GM12873 (cell line): Measurements from ENCODE around the gene RIPOR1.

Experiments
- TF ChIP-seq, protein P1 (sequence below): IDR thresholded peaks from 2 replicates; pipeline ENCODE4 v1.5.1; 2012; ENCODE audit warnings: low read depth, mild to moderate bottlenecking, moderate library complexity, low read length, control low read depth; ENCODE audit not compliant: insufficient read depth; ENCODE audit errors: missing control alignments

Gene RIPOR1, protein sequence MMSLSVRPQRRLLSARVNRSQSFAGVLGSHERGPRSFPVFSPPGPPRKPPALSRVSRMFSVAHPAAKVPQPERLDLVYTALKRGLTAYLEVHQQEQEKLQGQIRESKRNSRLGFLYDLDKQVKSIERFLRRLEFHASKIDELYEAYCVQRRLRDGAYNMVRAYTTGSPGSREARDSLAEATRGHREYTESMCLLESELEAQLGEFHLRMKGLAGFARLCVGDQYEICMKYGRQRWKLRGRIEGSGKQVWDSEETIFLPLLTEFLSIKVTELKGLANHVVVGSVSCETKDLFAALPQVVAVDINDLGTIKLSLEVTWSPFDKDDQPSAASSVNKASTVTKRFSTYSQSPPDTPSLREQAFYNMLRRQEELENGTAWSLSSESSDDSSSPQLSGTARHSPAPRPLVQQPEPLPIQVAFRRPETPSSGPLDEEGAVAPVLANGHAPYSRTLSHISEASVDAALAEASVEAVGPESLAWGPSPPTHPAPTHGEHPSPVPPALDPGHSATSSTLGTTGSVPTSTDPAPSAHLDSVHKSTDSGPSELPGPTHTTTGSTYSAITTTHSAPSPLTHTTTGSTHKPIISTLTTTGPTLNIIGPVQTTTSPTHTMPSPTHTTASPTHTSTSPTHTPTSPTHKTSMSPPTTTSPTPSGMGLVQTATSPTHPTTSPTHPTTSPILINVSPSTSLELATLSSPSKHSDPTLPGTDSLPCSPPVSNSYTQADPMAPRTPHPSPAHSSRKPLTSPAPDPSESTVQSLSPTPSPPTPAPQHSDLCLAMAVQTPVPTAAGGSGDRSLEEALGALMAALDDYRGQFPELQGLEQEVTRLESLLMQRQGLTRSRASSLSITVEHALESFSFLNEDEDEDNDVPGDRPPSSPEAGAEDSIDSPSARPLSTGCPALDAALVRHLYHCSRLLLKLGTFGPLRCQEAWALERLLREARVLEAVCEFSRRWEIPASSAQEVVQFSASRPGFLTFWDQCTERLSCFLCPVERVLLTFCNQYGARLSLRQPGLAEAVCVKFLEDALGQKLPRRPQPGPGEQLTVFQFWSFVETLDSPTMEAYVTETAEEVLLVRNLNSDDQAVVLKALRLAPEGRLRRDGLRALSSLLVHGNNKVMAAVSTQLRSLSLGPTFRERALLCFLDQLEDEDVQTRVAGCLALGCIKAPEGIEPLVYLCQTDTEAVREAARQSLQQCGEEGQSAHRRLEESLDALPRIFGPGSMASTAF

DNA sequence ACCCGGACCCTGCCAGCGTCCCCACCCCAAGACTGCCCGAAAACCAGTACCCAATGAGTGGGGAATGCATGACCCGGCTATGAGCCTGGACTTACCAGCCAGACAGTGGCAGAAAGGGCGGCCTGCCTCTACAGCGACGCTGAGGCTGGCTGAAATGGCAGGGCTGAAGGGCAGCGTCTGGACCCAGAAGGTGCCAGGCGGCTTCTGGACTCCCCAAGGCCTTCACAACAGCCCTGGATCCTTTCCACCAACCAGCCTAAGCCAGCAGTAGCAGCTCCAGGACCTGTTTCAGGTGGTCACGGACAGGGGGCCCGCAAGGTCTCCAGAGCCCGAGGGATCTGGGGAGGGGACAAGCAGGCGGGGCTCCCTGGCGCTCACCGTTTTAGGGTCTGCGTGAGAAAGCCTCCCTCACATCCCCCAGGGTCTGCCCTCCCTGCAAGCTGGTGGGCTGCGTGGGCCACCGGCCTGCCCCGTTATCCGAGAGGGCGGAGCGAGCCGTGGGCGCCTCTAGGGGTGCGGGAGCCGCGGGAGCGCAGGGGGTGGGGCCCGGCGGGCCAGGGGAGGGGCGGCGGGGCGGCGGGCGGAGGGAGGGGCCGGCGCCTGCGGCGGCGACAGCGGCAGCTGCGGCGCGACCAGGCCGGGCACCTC lies at the start of gene RIPOR1:
Gene RIPOR1 (plus strand): TSS at position 608 of the 648 bp plus-strand sequence. CDS start 9,618 bp downstream, outside the sequence.
- TF ChIP-seq, protein P1, sequence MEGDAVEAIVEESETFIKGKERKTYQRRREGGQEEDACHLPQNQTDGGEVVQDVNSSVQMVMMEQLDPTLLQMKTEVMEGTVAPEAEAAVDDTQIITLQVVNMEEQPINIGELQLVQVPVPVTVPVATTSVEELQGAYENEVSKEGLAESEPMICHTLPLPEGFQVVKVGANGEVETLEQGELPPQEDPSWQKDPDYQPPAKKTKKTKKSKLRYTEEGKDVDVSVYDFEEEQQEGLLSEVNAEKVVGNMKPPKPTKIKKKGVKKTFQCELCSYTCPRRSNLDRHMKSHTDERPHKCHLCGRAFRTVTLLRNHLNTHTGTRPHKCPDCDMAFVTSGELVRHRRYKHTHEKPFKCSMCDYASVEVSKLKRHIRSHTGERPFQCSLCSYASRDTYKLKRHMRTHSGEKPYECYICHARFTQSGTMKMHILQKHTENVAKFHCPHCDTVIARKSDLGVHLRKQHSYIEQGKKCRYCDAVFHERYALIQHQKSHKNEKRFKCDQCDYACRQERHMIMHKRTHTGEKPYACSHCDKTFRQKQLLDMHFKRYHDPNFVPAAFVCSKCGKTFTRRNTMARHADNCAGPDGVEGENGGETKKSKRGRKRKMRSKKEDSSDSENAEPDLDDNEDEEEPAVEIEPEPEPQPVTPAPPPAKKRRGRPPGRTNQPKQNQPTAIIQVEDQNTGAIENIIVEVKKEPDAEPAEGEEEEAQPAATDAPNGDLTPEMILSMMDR: no peak

DNA sequence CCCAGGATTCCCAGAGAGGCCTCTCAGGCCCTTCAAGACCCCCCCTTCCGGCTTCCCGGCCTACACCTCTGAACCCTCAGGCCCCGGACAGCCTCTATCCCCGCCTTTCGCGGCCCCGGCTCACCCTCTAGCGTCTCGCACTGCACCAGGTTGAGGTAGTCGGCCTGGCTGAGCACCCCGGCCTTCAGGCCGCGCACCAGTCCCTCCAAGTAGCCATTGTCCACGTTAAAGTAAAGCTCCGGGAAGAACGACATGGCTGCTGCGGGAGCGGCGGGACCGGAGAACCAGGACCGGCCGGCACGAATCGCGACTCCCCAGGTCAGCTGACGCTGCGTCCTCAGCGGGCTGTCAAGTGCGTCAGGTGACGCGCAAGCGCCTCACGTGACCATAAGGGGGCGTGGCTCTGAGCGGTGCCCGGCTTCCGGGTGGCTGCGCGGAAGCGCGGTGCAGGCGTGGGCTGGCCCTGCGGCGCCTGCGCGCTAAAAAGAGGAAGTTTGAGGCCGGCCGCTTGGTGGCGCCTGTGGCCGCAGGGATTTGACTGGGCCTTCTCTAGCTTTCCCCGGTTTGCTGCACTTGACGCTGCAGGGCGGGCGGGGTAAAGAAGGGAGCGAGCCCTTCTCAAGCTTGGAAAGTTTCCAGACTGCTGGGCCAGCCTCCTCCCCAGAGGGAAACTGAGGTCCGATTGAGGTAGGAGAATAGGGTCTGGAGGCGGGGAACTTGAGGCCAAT lies 47.6 kb upstream of the RIPOR1 start, which contains the start of gene ATP6V0D1:
Gene ATP6V0D1 (minus strand): TSS at position 325 of the 728 bp plus-strand sequence. CDS start 71 bp downstream, at position 254.
- TF ChIP-seq, protein P1: peak; percentile 87

DNA sequence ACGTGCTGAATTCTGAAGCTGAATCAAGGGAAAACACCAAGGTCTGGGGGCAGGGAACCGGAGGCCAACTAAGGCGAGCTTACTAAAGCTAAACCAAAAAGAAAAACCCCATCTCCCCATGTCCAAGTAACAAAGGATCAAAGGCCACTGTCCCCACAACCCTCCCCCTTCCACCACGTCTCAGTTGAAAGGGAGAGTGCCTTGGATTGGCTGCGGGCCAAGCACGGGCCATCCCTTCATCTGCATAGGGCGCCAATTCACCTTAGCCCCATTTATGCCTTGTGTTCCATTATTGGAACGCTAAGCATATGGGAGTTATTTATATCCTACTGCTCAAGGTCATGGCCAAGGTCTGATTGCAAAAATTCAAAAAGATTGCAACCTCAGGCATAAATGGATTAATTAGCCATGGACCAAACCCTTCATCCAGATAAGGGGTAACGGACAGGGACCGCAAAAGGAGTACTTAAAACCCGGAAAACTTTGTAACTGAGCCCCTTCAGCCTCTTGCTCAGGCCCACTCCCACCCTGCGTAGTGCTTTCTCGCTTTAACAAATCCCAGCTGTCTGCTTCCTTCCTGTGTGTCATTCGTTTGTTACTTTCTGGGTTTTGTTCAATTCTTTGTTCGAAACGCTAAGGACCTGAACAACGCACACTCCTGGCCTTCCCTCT lies 46.9 kb upstream of the RIPOR1 start:
- TF ChIP-seq, protein P1: no peak

DNA sequence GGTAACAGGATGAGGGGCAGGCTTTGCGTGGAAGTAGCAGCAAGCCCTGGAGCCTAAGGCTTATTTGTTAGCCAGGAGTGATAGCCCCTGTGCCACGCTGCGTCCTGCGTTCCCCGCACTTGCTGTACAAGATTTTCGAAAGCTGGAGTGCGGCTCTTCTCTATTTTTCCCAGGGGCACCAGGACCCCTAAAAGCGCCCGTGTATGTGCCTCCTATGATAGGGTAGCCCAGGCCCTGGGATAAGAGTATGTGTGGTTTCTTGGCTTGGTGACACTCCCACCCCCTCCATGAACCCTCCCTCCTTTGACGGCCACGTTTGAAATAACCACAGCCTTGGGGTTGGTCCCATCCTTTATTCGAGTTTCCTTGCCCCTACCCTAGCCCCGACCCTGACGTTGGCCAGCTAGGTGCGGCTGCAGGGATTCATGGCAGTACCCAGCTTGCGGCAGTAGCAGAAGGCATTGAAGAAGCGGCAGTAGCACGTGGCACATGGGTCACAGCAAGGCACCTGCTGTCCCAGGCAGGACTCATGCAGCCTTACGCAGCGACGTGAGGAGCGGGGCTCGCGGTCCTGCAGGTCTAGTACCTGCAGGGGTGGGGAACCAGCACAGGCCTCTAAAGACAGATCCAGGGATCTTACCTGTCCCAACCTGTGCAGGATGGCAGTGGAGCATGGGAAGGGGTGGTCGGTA lies 46.2 kb upstream of the RIPOR1 start:
- TF ChIP-seq, protein P1: no peak

DNA sequence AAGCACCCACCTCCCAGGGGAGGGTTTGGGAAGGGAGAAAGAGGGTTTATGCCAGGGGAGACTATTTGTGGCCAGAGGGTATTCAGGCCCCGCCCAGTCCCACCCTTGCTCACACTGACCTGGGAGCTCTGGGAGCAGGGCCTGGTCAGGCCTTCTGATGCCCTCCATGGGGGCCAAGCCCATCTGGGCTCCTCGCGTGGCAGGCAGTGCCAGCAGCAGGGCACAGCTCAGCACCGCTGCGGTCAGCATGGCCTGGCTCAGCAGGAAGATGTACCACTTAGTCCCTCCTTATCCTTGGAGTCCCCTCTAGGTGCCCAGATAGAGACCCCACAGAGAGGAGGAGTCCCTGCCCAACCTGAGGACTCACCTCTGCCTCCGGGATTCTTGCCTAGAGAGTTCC lies 45.5 kb upstream of the RIPOR1 start, which contains the start of gene AGRP:
Gene AGRP (minus strand): TSS at position 398 of the 400 bp plus-strand sequence. CDS start 149 bp downstream, at position 249.
- TF ChIP-seq, protein P1: no peak
